SIG-M5 treated with dmso at 0.1 percent for 504 hours (cell line): ENCODE measurements around the gene MRPS18C.

Experiments
- DNase-seq: peaks from one replicate; lab custom pipeline; 2025; ENCODE audit not compliant: unreplicated experiment; lab: John Stamatoyannopoulos, UW

MRPS18C gene

GRCh38 chr4:83455281-83456183 lies at the start of gene MRPS18C, which contains the start of gene HELQ:
TSS of gene MRPS18C (plus strand) at chr4:83456058. CDS start at chr4:83456078, 20 bp downstream.
TSS of gene HELQ (minus strand) at chr4:83455823. CDS start at chr4:83455693, 130 bp downstream.
- DNase-seq = peak; percentile 99

GRCh38 chr4:83408908-83409307 lies 47.0 kb upstream of the MRPS18C start:
- DNase-seq = no peak

- no peak for DNase-seq
Observed at GRCh38 chr4:83413676-83414075, 42.2 kb upstream of the MRPS18C start.

- no peak for DNase-seq
Observed at GRCh38 chr4:83417566-83417965, 38.3 kb upstream of the MRPS18C start.

GRCh38 chr4:83418211-83418610 lies 37.6 kb upstream of the MRPS18C start:
- no peak for DNase-seq

GRCh38 chr4:83431200-83431599 lies 24.7 kb upstream of the MRPS18C start:
- no peak for DNase-seq

GRCh38 chr4:83436680-83437079 lies 19.2 kb upstream of the MRPS18C start:
- DNase-seq = no peak

GRCh38 chr4:83438719-83439118 lies 17.1 kb upstream of the MRPS18C start:
- DNase-seq = no peak

- no peak for DNase-seq
Observed at GRCh38 chr4:83440148-83440814, 15.6 kb upstream of the MRPS18C start.

GRCh38 chr4:83440899-83441298 lies 15.0 kb upstream of the MRPS18C start:
- DNase-seq = no peak

- no peak for DNase-seq
Observed at GRCh38 chr4:83449009-83449408, 6.8 kb upstream of the MRPS18C start.

- DNase-seq = no peak
Observed at GRCh38 chr4:83454686-83455085, 1.2 kb upstream of the MRPS18C start.

GRCh38 chr4:83456184-83456501 lies 285 bp downstream of the MRPS18C start:
- no peak for DNase-seq

- no peak for DNase-seq
Observed at GRCh38 chr4:83473423-83473822, 17.6 kb downstream of the MRPS18C start.

GRCh38 chr4:83473966-83474365 lies 18.1 kb downstream of the MRPS18C start:
- DNase-seq = no peak

GRCh38 chr4:83484500-83485461 lies 28.9 kb downstream of the MRPS18C start, which contains the start of gene ABRAXAS1:
TSS of gene ABRAXAS1 (minus strand) at chr4:83485100. CDS start at chr4:83485072, 28 bp downstream.
- peak; percentile 90 for DNase-seq

GRCh38 chr4:83486457-83487129 lies 30.7 kb downstream of the MRPS18C start:
- no peak for DNase-seq

- no peak for DNase-seq
Observed at GRCh38 chr4:83489711-83490326, 34.0 kb downstream of the MRPS18C start.

- peak; percentile 43 for DNase-seq
Observed at GRCh38 chr4:83490876-83491450, 35.1 kb downstream of the MRPS18C start.
